Vagina (tissue), 2 donors: Measurements from ENCODE around the gene RWDD2A.

Experiments
- POLR2A ChIP-seq, 2 donors: fragments of 450-650 bp; IDR thresholded peaks; one replicate each; pipeline ENCODE4 v1.6.1; 2017; ENCODE audit warnings: antibody characterized with exemption in 2 of 2, mild to moderate bottlenecking in 2 of 2, moderate library complexity in 2 of 2
- POLR2AphosphoS5 ChIP-seq, 2 donors: sonication (generic); formaldehyde crosslinking; IDR thresholded peaks; one replicate each; pipeline ENCODE4 v1.9.0; 2017; ENCODE audit warnings: antibody characterized with exemption in 2 of 2, mild to moderate bottlenecking in 2 of 2, low read depth in 1 of 2; ENCODE audit not compliant: insufficient read depth in 1 of 2
- TF ChIP-seq, protein P1 (sequence below), 3 experiments: fragments of 450-650 bp in 2 of 3; fragments of 200-600 bp in 1 of 3; sonication (generic) in 1 of 3; IDR thresholded peaks; one replicate each; pipeline ENCODE4 v1.5.1; 2017 to 2019; ENCODE audit warnings: antibody characterized with exemption in 3 of 3, mild to moderate bottlenecking in 2 of 3, moderate library complexity in 2 of 3

DNA sequence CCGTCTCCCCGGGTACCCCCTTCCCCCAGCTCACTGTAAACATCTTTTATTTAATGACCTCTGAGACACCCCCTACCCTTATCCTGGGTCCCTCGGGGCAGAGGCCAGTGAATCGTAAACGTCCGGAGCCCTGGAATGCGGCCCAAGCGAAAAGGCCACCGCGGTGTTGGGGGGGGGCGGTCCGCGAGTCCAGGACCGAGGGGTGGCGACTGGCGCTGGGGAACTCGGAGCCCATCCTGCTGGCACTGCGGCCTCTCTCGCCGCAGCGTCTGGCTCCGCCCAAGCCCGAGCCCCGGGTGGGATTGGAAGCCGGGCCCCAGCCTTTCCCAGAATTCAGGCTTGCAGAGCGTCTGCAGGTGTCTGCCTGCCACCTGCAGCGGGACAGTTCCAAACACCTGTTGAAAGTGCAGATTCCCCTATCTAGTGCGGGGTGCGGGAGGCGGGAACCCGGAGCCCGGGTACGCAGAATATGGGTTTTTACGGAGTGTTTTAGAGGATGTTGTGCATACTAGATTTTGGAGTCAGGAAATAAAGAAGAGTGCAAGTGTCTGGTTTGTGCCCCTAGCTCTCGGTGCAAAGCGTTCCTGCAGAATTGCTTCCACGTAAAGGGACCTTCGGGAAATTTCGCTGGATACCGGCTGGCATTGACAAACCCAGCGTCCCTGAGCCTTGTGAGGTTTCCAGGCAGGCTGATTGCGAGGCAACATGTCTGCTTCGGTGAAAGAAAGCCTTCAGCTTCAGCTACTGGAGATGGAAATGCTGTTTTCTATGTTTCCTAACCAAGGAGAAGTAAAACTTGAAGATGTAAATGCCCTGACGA, 800 bp downstream of the RWDD2A start:
- TF ChIP-seq POLR2AphosphoS5 (IDR thresholded peaks at IDR 0.05; ENCODE audit: insufficient read depth in 1 of 2, low read depth in 1 of 2): no peak
- TF ChIP-seq, protein P1, sequence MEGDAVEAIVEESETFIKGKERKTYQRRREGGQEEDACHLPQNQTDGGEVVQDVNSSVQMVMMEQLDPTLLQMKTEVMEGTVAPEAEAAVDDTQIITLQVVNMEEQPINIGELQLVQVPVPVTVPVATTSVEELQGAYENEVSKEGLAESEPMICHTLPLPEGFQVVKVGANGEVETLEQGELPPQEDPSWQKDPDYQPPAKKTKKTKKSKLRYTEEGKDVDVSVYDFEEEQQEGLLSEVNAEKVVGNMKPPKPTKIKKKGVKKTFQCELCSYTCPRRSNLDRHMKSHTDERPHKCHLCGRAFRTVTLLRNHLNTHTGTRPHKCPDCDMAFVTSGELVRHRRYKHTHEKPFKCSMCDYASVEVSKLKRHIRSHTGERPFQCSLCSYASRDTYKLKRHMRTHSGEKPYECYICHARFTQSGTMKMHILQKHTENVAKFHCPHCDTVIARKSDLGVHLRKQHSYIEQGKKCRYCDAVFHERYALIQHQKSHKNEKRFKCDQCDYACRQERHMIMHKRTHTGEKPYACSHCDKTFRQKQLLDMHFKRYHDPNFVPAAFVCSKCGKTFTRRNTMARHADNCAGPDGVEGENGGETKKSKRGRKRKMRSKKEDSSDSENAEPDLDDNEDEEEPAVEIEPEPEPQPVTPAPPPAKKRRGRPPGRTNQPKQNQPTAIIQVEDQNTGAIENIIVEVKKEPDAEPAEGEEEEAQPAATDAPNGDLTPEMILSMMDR (IDR thresholded peaks at IDR 0.05): no peak
- TF ChIP-seq POLR2A (IDR thresholded peaks at IDR 0.05): no peak
